Adrenal gland (tissue), 12 donors: ENCODE data around the gene GABRA6. TPM values are rescaled to one million over a fixed set of nuclear protein-coding genes. Genes with fewer than 3 reads are reported as not detected.

Source experiments
- DNase-seq, 7 donors: peaks; one replicate each; pipeline ENCODE4 v3.0.0-alpha.2; 2019 to 2020
- H3K27ac ChIP-seq, 5 donors: fragments of 200-600 bp; sonication (generic) in 4 of 5; 1 replicate in 3 of 5; 2 replicates in 2 of 5; pipeline versions ENCODE4 v1.5.1 to v1.8.0; 2016 to 2020; ENCODE audit warnings: mild to moderate bottlenecking in 1 of 5
- H3K27me3 ChIP-seq: fragments of 200-600 bp; 2 replicates; pipeline ENCODE4 v1.8.0; 2021
- H3K36me3 ChIP-seq, 2 donors: fragments of 200-600 bp; replicated peaks in 1 of 2; 1 replicate in 1 of 2; 2 replicates in 1 of 2; pipeline versions ENCODE4 v1.5.1 to v1.8.0; 2018 to 2022
- H3K4me1 ChIP-seq, 2 donors: fragments of 200-600 bp; replicated peaks in 1 of 2; 1 replicate in 1 of 2; 2 replicates in 1 of 2; pipeline versions ENCODE4 v1.5.1 to v1.8.0; 2018 to 2021
- H3K4me3 ChIP-seq, 4 donors: fragments of 200-600 bp; sonication (generic) in 3 of 4; one replicate each; pipeline ENCODE4 v1.5.1; 2016 to 2018
- H3K9me3 ChIP-seq, 3 donors: fragments of 200-600 bp; sonication (generic) in 1 of 3; replicated peaks in 1 of 3; 1 replicate in 2 of 3; 2 replicates in 1 of 3; pipeline versions ENCODE4 v1.5.1 to v1.8.0; 2016 to 2021
- POLR2A ChIP-seq, 2 donors: fragments of 450-650 bp; IDR thresholded peaks; one replicate each; pipeline ENCODE4 v1.6.1; 2017; ENCODE audit warnings: antibody characterized with exemption in 2 of 2, mild to moderate bottlenecking in 2 of 2, moderate library complexity in 1 of 2
- whole genome bisulfite sequencing, 4 donors: extraction: QIAGEN DNeasy Blood & Tissue Kit in 2 of 4; methylation state at CpG; one replicate each; pipeline versions ENCODE4 v1.1.5 to v1.1.7; 2013 to 2017; 5-methylcytosine and 5-hydroxymethylcytosine counted together
- intact Hi-C, 2 donors: fragments of 100-400 bp; cut with DNase I; formaldehyde crosslinking; loops; one replicate each; pipeline versions ENCODE4 v1.14.1 to v1.15.0; 2022 to 2023
- polyA plus RNA-seq, 3 donors: library from polyadenylated mRNA; stranded (reverse); fragments of 200-250 nt in 2 of 3; fragments of 350-450 nt in 1 of 3; fragmentation: Illumina TruSeq in 1 of 3; extraction: RNeasy Lipid Tissue Mini Kit (QIAGEN cat#74804) in 1 of 3; gene quantifications; one replicate each; pipeline ENCODE4 v1.2.3, GENCODE V29; 2013 to 2014
- total RNA-seq, 9 donors: library from RNA; depleted of rRNA in 4 of 9; stranded (reverse); fragments of >200 nt in 4 of 9; fragments of 120-200 nt in 1 of 9; fragmentation: NEBNext Ultra II Directional in 1 of 9; extraction: Animal tissue kit (Norgen Biotek cat#: 25700) in 1 of 9; gene quantifications; one replicate each; pipeline versions ENCODE4 v1.1.0 to v1.2.4, GENCODE V29; 2013 to 2023
- TF ChIP-seq, protein P1 (sequence below), 6 experiments: fragments of 450-650 bp in 4 of 6; fragments of 200-600 bp in 2 of 6; sonication (generic) in 1 of 6; IDR thresholded peaks; 1 replicate in 5 of 6; 2 replicates in 1 of 6; pipeline versions ENCODE4 v1.5.1 to v1.8.0; 2016 to 2021; ENCODE audit warnings: antibody characterized with exemption in 6 of 6, mild to moderate bottlenecking in 2 of 6, moderate library complexity in 1 of 6
- donor health status: healthy with polysubstance abuse.
- donor health status: Bipolar disorder and iron deficiency.
- donor health status: DM: yes; HTN: yes; CAD: no.
- donor health status: DM: no; HTN: no; CAD: no.
- donor health status: DM: no; HTN: no; CAD: no.
- donor health status: DM: yes; HTN: yes; CAD: no.

Gene GABRA6
- total and polyA plus RNA-seq, 12 donors: not detected

DNA sequence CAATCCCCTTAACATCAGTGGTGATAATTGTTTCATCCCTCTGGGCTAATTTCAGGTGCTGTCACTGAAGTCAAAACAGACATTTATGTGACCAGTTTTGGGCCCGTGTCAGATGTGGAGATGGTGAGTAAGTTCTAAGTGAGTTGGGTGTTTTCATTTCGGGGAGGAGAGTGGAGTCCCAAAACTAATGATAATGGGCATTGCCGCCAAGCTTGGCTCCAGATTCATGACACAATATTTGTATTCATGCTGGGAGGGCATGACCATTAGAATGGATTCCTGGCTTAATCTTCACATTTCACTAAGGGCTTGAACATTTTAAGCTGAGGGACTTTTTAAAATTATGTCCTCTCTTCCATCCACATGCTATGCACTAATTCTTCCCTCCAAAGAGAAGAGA, 1.4 kb downstream of the GABRA6 start:
- Histone ChIP-seq H3K27me3 (no peaks in the 10 kb centered on the region), H3K36me3 (no peaks in the 10 kb centered on the region), H3K4me3 (no peak overlapping the region), H3K9me3 (no peaks in the 10 kb centered on the region), H3K27ac (no peak overlapping the region), H3K4me1 (no peaks in the 10 kb centered on the region)
- intact Hi-C loops: no loop called here
- WGBS, 4 donors: 77 to 87% (median 78%) methylated on average over 3 of the region's 3 CpGs
- no peak for DNase-seq
- TF ChIP-seq POLR2A (IDR thresholded peaks at IDR 0.05): no peak
- TF ChIP-seq, protein P1, sequence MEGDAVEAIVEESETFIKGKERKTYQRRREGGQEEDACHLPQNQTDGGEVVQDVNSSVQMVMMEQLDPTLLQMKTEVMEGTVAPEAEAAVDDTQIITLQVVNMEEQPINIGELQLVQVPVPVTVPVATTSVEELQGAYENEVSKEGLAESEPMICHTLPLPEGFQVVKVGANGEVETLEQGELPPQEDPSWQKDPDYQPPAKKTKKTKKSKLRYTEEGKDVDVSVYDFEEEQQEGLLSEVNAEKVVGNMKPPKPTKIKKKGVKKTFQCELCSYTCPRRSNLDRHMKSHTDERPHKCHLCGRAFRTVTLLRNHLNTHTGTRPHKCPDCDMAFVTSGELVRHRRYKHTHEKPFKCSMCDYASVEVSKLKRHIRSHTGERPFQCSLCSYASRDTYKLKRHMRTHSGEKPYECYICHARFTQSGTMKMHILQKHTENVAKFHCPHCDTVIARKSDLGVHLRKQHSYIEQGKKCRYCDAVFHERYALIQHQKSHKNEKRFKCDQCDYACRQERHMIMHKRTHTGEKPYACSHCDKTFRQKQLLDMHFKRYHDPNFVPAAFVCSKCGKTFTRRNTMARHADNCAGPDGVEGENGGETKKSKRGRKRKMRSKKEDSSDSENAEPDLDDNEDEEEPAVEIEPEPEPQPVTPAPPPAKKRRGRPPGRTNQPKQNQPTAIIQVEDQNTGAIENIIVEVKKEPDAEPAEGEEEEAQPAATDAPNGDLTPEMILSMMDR (IDR thresholded peaks at IDR 0.05): no peak

DNA sequence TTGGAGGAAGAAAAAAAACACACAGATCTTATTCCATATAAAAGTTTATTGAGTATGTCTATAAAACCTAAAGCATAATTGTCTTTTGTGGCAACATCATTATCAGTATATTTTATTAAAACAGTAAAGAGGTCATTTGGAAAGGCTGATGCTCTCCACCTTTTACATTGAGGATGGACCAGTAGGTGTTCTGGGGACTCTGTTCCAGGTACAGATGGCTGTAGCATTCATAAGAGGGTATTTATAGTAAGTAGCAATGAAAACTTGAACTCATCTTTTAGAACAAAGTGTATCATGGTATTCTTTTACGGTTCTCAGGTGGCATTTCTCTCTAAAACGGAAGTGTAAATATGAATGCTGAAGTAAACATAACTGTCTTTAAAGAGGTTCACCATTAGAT, 1.8 kb downstream of the GABRA6 start:
- DNase-seq: no peak
- no peaks in the 10 kb centered on the region for H3K36me3 ChIP-seq
- WGBS, 4 donors: 73 to 84% (median 80%) methylated on average over 2 of the region's 2 CpGs
- TF ChIP-seq, protein P1 (IDR thresholded peaks at IDR 0.05): no peak
- TF ChIP-seq POLR2A (IDR thresholded peaks at IDR 0.05): no peak
- no peaks in the 10 kb centered on the region for H3K4me1 ChIP-seq
- H3K27ac ChIP-seq: no peak overlapping the region
- intact Hi-C loops: no loop called here
- H3K4me3 ChIP-seq: no peak overlapping the region
- no peaks in the 10 kb centered on the region for H3K27me3 ChIP-seq
- no peaks in the 10 kb centered on the region for H3K9me3 ChIP-seq

DNA sequence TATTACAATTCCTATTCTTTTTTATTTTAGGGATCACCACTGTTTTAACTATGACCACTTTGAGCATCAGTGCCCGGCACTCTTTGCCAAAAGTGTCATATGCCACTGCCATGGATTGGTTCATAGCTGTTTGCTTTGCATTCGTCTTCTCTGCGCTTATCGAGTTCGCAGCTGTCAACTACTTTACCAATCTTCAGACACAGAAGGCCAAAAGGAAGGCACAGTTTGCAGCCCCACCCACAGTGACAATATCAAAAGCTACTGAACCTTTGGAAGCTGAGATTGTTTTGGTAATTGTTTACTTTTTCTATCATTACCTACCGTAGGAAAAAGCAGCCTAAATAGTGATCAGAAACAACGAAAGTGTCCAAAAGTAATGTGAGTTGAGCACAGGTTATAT, 6.4 kb downstream of the GABRA6 start:
- intact Hi-C loops: no loop called here
- H3K27ac ChIP-seq: no peak overlapping the region
- no peaks in the 10 kb centered on the region for H3K27me3 ChIP-seq
- H3K36me3 ChIP-seq: no peaks in the 10 kb centered on the region
- no peak for DNase-seq
- no peak overlapping the region for H3K4me3 ChIP-seq
- TF ChIP-seq, protein P1 (IDR thresholded peaks at IDR 0.05): no peak
- TF ChIP-seq POLR2A (IDR thresholded peaks at IDR 0.05): no peak
- H3K9me3 ChIP-seq: no peaks in the 10 kb centered on the region
- H3K4me1 ChIP-seq: no peaks in the 10 kb centered on the region
- WGBS, 4 donors: 64 to 77% (median 66%) methylated on average over 6 to 7 of the region's 7 CpGs

DNA sequence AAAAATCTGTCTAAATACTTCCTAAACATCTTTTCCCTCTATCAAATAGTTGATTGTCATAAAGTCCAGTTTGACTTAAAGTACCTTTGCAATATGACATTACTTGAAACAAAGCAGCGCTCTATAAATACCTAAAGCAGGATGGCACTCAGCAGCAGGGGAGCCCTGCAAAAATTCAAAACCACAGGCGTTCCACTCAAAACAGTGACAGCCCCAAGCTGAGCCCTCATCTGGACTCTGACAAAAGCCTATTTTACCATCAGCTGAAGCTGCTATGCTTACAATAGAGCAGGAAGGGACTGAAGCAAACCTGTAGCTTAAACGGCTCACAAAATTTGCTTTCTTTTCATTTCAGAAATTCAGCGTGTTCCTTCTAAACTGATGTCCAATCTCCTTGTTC, 11.5 kb downstream of the GABRA6 start:
- H3K9me3 ChIP-seq: no peaks in the 10 kb centered on the region
- no peak for DNase-seq
- TF ChIP-seq, protein P1 (IDR thresholded peaks at IDR 0.05): no peak
- TF ChIP-seq POLR2A (IDR thresholded peaks at IDR 0.05): no peak
- H3K4me1 ChIP-seq: no peaks in the 10 kb centered on the region
- H3K27ac ChIP-seq: no peak overlapping the region
- H3K27me3 ChIP-seq: no peaks in the 10 kb centered on the region
- no peaks in the 10 kb centered on the region for H3K36me3 ChIP-seq
- no peak overlapping the region for H3K4me3 ChIP-seq
- WGBS, 4 donors: 65 to 80% (median 72%) methylated on average over 4 of the region's 4 CpGs
- intact Hi-C loops: no loop called here
